Effector memory CD4-positive, alpha-beta T cell (primary cell): ENCODE results near the gene DAPK1.
A peak's percentile ranks its signal among the peaks of the same experiment; 100 is the strongest.

Source experiments
- DNase-seq, 3 donors: peaks; one replicate each; pipeline ENCODE4 v3.0.0-alpha.2; 2020
- H3K27ac ChIP-seq: 2 replicates; pipeline ENCODE4 v1.7.0; 2013; ENCODE audit warnings: mild to moderate bottlenecking, low read length, moderate library complexity; ENCODE audit not compliant: insufficient read depth, poor library complexity, severe bottlenecking
- H3K27me3 ChIP-seq: replicated peaks from 2 replicates; pipeline ENCODE4 v1.7.0; 2013; ENCODE audit warnings: mild to moderate bottlenecking, low read length; ENCODE audit not compliant: insufficient read depth, control insufficient read depth, poor library complexity, severe bottlenecking
- H3K36me3 ChIP-seq: 2 replicates; pipeline ENCODE4 v1.7.0; 2013; ENCODE audit warnings: mild to moderate bottlenecking, low read length, moderate library complexity; ENCODE audit not compliant: control insufficient read depth, insufficient read depth
- H3K4me1 ChIP-seq: 2 replicates; pipeline ENCODE4 v1.7.0; 2013; ENCODE audit warnings: low read length, mild to moderate bottlenecking; ENCODE audit not compliant: control insufficient read depth, insufficient read depth, poor library complexity, severe bottlenecking
- H3K4me3 ChIP-seq: 2 replicates; pipeline ENCODE4 v1.7.0; 2013; ENCODE audit warnings: low read length, low read depth, mild to moderate bottlenecking; ENCODE audit not compliant: insufficient read depth, poor library complexity, severe bottlenecking
- H3K9me3 ChIP-seq: 2 replicates; pipeline ENCODE4 v1.7.0; 2013; ENCODE audit warnings: mild to moderate bottlenecking, low read length, moderate library complexity; ENCODE audit not compliant: control insufficient read depth

Gene DAPK1

GRCh38 chr9:87710443-87710842, 212.8 kb downstream of the DAPK1 start:
- H3K9me3 ChIP-seq, result no peaks in the 10 kb centered on the region
- H3K4me1 ChIP-seq, result peaks cover 15% of the 10 kb centered on the region
- no peaks in the 10 kb centered on the region for H3K36me3 ChIP-seq
- no peaks in the 10 kb centered on the region for H3K27me3 ChIP-seq
- no peak overlapping the region for H3K27ac ChIP-seq
- no peak overlapping the region for H3K4me3 ChIP-seq
- no peak for DNase-seq

DNA sequence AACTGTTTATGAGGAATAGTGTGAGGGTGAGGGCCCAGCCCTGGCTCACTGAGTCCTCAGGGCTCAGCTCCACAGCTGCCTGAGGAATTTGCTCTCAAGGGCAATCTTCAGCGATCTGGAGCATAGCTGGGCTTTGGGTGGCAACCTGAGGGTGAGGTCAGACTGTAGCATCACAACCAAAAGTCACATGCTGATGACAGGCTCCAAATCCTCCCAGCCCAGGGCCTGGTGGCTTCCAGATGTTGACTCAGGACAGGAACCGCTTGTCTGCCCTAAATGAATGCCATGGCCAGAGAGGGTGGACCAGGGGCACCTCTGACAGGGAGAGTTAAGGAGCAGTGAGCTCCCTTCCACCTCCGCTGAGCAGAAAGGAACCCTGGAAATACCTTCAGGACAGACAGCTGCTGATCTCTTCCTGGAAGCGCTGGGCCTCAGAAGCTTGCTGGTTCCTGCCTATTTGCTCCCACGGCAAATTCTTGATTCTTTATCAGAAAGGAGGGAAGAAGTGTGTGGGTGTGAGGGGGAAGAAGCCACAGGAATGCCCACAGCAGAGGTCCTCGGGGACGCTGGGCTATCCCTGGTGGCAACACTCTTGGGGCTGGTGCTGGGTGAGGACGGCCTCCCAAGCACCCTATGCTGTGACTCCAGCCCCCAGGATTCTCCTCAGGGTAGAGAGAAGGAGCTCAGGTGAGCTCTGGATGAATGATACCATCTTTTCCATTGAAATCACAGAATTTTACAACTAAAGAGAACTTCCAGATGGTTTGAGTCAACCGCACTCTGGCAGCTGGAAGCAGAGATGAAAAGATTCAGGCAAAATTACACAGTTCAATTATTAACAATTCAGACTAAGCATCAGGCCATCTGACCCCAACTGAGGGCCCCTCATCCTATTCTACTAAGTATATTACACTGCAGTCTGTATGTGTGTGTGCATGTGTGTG, 214.5 kb downstream of the DAPK1 start:
- Histone ChIP-seq H3K9me3 (no peaks in the 10 kb centered on the region), H3K27me3 (no peaks in the 10 kb centered on the region), H3K36me3 (no peaks in the 10 kb centered on the region), H3K4me3 (no peak overlapping the region), H3K4me1 (peaks cover 15% of the 10 kb centered on the region), H3K27ac (no peak overlapping the region)
- DNase-seq, result no peak

GRCh38 chr9:87712801-87713277, 215.2 kb downstream of the DAPK1 start:
- Histone ChIP-seq H3K27ac (no peak overlapping the region), H3K36me3 (no peaks in the 10 kb centered on the region), H3K27me3 (no peaks in the 10 kb centered on the region), H3K4me1 (peaks cover 15% of the 10 kb centered on the region), H3K4me3 (no peak overlapping the region), H3K9me3 (no peaks in the 10 kb centered on the region)
- DNase-seq, result no peak

GRCh38 chr9:87713278-87713987, 215.8 kb downstream of the DAPK1 start:
- H3K4me3 ChIP-seq, result no peak overlapping the region
- H3K36me3 ChIP-seq, result no peaks in the 10 kb centered on the region
- H3K4me1 ChIP-seq, result peaks cover 10% of the 10 kb centered on the region
- H3K27ac ChIP-seq, result no peak overlapping the region
- H3K9me3 ChIP-seq, result no peaks in the 10 kb centered on the region
- no peaks in the 10 kb centered on the region for H3K27me3 ChIP-seq
- DNase-seq, result peak in 1 of 3 donors; percentile 13

DNA sequence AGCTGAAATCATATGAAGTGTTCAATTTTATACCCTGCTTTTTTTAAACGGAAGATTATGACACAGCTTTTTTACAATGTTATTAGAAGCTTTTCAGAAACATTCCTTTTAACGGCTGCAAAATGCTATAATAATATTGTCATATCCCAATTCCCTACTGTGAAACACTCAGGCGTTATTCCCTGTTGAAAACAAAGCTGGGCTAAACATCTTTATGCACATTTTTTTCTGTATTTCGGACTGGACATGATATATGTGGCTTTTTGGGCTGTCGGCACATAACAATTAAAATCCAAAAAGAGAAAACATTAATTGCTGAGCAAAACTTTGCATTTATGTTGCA, 216.3 kb downstream of the DAPK1 start:
- no peak overlapping the region for H3K27ac ChIP-seq
- no peaks in the 10 kb centered on the region for H3K36me3 ChIP-seq
- DNase-seq, result no peak
- no peaks in the 10 kb centered on the region for H3K9me3 ChIP-seq
- H3K4me1 ChIP-seq, result peaks cover 7% of the 10 kb centered on the region
- H3K27me3 ChIP-seq, result no peaks in the 10 kb centered on the region
- H3K4me3 ChIP-seq, result no peak overlapping the region

GRCh38 chr9:87714819-87715218, 217.2 kb downstream of the DAPK1 start:
- no peaks in the 10 kb centered on the region for H3K9me3 ChIP-seq
- H3K27ac ChIP-seq, result no peak overlapping the region
- no peak overlapping the region for H3K4me3 ChIP-seq
- H3K36me3 ChIP-seq, result no peaks in the 10 kb centered on the region
- H3K27me3 ChIP-seq, result no peaks in the 10 kb centered on the region
- H3K4me1 ChIP-seq, result no peaks in the 10 kb centered on the region
- no peak for DNase-seq

- no peaks in the 10 kb centered on the region for H3K9me3 ChIP-seq
- DNase-seq, result no peak
- H3K27ac ChIP-seq, result no peak overlapping the region
Observed at GRCh38 chr9:87716141-87716540, 218.5 kb downstream of the DAPK1 start.

GRCh38 chr9:87717456-87717855, 219.8 kb downstream of the DAPK1 start:
- no peaks in the 10 kb centered on the region for H3K9me3 ChIP-seq
- no peak overlapping the region for H3K27ac ChIP-seq
- no peaks in the 10 kb centered on the region for H3K36me3 ChIP-seq
- no peak for DNase-seq
- no peaks in the 10 kb centered on the region for H3K4me1 ChIP-seq
- H3K27me3 ChIP-seq, result no peaks in the 10 kb centered on the region
- H3K4me3 ChIP-seq, result no peak overlapping the region

More at GRCh38 chr9:87716141-87716540, 218.5 kb downstream of the DAPK1 start:
- H3K27me3 ChIP-seq, result no peaks in the 10 kb centered on the region
- no peak overlapping the region for H3K4me3 ChIP-seq
- H3K4me1 ChIP-seq, result no peaks in the 10 kb centered on the region
- H3K36me3 ChIP-seq, result no peaks in the 10 kb centered on the region

DNA sequence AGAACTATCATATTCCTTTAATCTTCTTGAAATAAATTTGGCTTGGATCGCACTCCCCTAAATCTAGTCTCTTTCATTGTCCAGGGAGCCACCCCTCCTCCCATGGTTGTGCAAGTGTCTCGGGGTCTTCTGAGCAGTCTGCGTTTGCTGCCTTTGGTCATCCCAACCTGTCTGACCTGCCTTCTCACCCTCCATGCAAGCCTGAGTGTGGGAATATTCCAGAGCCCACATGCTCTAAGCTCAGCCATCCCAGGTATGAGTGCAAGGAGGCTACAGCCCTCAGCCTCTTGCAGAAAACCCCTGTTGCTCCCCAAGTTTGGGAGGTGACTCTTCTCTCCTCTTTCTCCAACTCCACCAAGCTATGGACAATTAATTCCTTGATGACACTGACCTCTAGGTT, 220.6 kb downstream of the DAPK1 start:
- Histone ChIP-seq H3K27me3 (no peaks in the 10 kb centered on the region), H3K36me3 (no peaks in the 10 kb centered on the region), H3K4me3 (no peak overlapping the region), H3K9me3 (no peaks in the 10 kb centered on the region), H3K27ac (no peak overlapping the region), H3K4me1 (no peaks in the 10 kb centered on the region)
- no peak for DNase-seq
